ENCODE data around the gene RD3L. TPM values are rescaled to one million over a fixed set of nuclear protein-coding genes. Genes with fewer than 3 reads are reported as not detected.
A peak's percentile ranks its signal among the peaks of the same experiment; 100 is the strongest.
"Not testable (repeated sequence)": the region's sequence is repeated elsewhere in the genome, so short reads cannot be mapped to it uniquely, and the experiment has no call there.

Gene RD3L
- total RNA-seq, 1 experiment from 2014 or later = not detected

DNA sequence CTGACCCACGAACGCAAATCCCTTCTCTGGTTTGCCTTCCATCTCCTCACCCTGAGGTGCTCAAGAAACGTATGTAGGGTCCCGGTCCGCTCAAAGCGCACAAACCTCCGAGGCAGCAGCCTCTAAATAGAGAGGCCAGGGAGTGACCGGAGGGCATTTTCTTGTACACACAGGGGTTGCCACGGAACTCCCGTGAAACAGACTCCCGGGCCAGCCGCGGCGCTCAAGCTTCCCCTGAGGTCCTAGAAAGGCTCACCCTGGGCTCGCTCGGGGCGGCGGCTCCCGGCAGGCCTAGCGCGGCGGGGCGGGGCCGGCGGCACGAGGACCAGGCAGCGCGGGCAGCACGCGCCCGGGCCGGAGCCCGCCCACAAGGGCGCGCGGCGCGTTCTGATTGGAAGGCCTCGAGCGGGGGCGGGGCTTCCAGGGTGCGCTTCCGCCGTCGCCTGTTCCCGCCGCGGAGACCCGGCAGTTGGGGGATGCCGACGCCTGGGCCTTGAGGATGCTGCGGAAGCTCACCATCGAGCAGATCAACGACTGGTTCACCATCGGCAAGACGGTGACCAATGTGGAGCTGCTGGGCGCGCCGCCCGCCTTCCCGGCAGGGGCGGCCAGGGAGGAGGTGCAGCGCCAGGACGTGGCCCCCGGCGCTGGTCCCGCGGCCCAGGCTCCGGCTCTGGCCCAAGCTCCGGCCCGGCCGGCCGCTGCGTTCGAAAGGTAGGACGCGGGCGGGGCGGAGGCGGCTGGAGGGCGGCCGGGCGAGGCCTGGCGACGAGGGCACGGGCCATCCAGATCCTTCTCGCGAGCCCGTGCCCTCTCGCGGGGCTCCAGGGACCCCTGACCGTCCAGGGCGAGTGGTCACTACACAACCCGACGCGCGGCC lies 14.1 kb downstream of the RD3L start, which contains the start of gene TDRD9:
TSS of gene TDRD9 (plus strand) at position 446 of the 880 bp plus-strand sequence. CDS start at position 500, 54 bp downstream.
- no peak for DNase-seq (ENCODE audit: low read depth)

DNA sequence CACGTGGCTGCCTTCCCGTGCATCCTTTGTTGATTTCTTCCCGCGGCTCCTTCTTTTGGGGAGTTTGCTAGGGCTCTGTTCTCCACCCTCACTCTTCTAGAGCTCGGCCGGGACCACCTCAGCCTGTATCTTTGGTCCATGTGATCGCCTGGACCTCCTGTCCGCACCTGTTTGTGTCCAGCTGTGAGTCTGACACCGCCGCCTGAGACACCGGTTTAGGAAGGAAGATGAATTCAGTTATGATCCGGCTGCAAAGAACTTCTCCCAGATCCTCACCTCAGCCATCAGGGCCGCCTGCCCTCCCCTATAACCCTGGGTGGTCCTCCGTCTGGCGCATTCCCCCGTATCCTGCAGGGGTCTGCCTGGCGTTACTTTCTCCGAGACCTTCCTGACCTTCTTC lies 14.8 kb downstream of the RD3L start:
- DNase-seq (ENCODE audit: low read depth) = no peak

DNA sequence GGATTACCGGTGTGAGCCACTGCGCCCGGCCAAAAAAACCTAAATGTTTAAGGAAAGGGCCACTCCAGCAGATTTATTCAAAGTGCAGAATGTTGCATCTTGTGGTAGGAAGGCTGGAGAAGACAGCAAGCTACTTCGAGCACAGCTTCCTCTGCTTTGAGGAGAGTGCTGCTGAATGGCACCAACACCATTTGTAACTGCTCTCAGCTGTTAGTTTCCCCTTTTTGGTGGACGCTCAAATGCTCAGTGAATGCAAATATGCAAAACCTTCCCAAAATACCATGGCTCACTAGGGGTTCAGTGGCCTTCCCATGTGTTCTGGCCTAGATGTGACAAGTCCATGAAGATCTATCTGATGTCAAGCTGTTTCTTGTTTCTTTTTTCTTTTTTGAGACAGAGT lies 17.0 kb downstream of the RD3L start:
- no peak for DNase-seq (ENCODE audit: low read depth)

DNA sequence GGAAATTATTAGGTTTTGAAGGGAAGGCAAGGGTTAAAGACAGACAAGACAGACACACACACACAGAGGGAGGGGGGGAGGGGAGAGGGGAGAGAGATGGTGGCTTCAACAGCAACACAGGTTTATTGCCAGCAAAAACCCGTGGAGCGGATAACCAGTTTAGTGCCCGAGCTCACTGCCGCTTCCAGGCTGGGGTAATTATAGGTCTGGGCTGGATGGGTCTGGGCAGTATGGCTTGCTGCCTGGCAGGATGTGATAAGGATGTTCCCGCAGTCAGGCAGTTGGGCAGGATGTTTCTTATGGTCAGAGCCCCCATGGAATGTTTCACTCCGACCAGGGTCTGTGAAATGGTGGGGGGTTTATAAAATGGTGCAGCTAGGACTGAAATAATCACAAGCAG lies 18.5 kb downstream of the RD3L start:
- DNase-seq (ENCODE audit: low read depth) = no peak

DNA sequence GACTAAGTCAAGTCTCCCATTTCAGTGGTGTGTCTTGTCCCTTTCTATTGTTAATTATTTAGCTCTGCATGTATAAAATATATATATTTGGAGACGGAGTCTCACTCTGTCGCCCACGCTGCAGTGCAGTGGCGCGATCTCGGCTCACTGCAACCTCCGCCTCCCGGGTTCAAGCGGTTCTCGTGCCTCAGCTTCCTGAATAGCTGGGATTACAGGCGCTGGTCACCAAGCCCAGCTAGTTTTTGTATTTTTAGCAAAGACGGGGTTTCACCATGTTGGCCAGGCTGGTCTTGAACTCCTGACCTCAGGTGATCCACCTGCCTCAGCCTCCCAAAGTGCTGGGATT lies 20.5 kb downstream of the RD3L start:
- DNase-seq (ENCODE audit: low read depth) = not testable (repeated sequence)

DNA sequence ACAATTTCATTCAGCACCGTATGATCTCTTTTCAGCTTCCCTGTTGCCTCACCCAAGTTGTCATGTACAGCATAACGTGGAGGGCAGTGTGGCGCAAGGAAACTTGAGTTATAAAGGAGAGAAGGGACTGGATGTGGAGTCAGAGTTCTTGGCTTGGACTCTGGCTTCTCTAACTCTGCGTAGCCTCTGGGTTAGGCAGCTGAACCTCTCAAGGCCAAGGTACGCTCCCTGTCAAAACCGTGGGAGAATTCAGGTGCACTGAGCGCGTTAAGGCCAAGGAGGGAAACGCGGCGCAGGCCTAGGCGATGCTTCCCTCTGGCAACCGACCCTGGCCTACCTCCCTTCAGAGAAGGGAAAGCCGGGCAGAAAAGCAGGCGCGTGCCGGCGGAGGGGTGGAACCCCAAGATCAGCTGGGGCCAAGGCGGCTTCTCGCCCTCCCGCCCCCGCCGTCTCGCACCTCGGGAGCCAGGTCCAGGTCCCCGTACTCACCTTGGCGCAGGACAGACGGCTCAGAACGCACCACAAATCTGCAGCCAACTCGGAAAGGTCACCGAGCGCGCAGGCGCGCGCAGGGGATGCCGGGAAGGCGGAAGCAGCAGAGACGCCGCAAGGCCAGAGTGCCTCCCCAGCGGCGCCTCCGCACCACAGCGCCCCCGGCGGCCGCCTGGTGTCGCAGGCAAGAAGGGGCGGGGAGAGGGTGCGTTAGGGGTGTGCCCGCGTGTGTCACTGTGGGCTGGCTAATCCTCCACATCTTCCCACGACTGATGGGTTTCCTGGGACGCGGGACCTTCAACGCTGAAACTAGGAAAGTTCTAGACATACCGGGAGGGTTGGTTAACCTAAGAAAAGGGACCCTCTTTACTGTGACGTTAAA lies 21.1 kb downstream of the RD3L start:
- DNase-seq (ENCODE audit: low read depth) = peak; percentile 97

DNA sequence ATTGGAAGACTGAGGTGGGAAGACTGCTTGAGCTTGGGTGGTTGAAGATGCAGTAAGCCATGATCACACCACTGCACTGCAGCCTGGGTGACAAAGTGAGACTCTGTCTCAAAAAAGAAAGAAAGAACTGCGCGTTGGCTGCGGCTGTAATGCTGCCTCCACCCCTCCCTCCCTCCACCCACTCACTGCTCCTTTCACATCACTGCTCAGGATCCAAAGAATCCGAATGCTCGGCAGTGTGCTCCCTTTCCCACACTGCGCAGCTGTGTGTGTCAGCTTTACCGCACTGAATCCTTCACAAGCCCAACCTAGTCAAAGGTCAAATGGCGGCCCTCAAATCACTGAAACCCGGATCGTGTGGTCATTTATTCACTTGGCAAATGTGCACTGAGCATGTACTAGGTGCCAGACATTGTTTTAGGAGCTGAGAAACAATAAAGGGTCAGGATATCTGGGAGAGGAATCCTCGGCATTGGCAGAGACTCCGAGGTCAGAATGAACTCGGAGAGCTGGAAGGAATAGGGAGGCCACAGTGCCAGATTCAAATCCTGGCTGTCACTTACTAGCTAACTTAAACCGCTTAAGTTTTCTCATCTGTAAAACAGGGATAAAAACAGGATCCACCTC lies 25.6 kb downstream of the RD3L start:
- DNase-seq (ENCODE audit: low read depth) = no peak

DNA sequence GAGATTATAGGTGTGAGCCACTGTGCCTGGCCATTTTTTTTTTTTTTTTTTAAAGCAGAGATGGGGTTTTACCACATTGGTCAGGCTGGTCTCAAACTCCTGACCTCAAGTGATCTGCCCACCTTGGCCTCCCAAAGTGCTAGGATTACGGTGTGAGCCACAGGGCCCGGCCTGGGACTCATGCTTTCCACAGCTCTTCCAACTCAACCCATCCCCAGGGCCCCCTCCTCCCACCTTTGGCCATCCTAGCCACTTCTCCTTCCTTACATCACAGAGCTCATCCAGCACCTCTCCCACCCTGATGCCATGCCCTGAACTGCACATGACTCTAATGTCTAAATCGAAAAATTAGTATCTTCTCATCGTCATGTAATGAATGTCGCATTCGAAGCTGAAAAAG lies 26.7 kb downstream of the RD3L start:
- DNase-seq (ENCODE audit: low read depth) = no peak

DNA sequence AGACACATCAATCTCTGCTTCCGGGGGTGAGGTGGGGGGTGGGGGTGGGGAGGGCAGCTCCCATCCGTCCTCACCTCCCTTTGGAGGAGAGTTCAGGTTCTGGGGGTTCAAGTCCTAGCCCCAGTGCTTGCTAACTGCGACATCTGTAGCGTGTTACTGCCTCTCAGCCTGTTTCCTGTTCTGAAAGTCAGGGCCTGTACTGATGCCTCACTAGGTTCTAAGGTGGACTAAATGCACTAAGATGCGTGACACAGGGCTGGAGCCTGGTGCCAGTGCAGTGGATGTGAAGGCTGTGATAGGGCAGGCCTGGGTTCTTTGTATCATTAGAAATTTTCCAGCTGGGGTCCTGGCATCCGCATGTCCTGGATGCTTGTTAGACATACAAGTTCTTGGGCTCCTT lies 31.3 kb downstream of the RD3L start:
- DNase-seq (ENCODE audit: low read depth) = no peak

DNA sequence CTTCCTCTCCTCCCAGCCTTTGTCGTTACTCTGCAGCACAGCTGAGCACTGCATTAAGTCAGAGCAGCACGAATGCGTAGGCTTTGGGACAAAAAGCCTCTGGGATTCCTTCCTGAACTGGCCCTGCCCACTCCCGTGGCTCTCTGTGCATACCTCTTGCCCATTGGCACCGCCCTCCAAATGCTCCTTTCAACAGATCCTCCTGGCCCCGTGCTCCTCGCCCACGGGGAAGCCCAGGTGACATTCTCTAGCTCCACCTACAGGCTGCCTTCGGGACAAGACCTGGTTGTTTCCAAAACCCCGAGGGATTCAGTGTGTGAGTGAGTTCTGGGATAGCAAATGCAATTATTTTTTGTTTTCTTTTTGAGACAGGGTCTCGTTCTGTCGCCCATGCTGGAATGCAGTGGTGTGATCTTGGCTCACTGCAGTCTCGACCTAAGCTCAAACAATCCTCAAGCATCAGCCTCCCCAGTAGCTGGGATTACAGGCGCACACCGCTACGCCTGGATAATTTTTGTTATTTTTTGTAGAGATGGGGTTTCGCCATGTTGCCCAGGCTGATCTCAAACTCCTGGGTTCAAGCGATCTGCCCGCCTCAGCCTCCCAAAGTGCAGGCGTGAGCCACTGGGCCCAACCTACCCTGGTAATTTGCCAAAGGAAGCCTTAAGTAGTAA lies 31.9 kb downstream of the RD3L start:
- peak; percentile 86 for DNase-seq (ENCODE audit: low read depth)

DNA sequence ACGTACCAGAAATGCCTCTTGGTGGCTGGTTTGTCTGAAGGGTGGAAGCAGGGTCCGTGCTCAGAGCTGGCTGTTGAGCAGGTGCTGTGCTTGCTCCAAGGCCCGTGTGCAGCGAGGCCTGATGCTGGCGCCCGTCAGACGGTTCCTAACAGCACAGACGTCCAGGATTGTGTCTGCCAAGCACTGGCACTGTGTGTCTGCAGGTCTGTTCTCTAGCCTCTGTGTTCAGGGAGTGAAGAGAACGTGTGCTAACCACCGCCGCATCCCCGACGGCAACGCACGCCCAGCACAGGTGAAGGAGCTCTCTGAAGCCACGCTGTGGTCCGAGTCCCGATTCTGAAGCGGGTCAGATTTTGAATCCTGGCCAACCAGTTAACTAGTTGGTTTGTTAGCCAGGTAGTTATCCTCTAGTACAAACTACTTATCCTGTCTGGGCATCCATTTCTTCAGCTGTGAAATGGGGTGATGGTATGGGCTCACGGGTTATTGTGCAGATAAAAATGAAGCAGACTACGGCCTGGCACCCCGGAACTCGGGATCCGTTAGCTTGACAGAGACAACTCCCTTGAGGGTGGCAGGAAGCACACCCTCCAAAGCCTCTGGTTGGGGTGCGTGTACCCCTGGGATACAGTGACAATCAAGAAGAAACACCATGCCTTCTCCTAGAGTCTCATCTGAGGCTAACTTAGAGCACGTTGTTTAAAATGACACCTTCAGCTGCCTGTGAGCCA lies 32.6 kb downstream of the RD3L start:
- DNase-seq (ENCODE audit: low read depth) = no peak

DNA sequence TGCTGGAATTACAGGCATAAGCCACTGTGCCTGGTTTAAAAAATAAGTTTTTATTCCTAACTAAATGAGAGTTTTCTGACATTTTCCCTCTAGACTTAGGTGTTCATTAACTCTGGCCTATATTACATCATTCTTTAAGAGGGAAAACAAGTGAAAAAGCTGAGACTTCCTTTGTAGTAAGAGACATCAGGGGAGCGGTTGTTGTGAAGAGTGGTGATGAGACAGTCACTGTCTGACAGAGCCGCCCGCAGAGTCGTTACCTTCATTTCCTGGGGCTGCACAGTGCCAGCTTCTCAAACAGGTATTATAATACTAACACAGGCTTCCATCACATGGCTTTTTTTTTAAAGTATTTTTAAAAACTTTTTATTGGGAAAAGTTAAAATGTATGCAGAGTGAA lies 33.7 kb downstream of the RD3L start:
- no peak for DNase-seq (ENCODE audit: low read depth)

DNA sequence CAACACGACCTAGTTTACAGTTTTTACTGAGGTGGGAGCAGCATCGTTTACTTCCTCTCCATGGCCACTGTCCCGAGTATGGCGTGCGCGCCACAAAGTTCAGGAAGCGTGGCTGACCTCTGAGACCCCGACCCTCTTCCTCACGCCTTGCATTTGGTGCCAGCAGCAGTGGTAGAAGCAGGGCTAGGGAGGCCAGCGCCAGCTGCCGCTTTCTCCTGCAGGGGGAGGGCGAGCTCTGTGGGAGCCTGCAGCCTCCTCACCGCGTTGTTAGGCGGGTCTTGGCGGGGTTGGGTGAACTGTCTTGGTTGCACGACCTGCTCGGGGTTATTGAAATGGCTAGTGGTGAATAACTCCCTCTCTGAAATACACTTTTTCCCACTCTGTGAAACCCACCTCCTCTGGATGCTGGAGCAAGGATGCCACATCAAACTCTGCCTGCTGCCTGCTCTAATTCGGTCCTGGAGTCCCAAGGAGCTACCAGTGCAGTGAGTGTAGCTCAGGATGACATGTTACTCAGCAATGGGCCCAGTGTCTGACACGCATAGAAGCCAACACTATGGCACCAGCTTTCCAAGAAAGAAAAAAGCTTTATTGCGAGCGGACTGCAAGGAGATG lies 36.4 kb downstream of the RD3L start:
- no peak for DNase-seq (ENCODE audit: low read depth)

DNA sequence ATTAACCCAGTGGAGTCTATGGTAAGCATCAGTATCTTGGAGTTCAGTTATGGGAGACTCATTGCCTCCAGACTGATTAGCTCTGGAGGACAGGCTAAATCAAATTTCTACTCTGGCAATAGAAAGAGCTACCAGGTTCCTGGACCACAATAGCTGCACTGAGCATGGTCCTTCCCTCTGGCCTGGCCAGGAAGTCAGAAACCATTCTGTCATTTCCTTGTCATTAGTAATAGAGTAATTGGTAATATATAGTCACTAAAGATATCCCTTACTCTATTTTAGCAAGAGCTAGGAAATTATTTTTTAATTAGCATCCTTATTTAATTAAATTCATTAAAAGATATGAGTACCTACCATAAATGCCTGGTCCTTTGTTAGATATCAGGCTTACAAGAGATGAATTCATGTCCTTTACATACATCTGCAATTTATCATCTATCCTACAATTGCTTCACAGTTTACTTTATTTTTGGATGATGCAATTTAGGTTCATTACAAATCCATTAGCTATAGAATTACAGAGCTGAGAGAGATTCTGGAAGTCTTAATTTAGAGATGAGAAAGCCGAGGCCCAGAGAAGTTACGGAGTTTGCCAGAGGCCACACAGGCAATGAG lies 37.7 kb downstream of the RD3L start:
- no peak for DNase-seq (ENCODE audit: low read depth)

DNA sequence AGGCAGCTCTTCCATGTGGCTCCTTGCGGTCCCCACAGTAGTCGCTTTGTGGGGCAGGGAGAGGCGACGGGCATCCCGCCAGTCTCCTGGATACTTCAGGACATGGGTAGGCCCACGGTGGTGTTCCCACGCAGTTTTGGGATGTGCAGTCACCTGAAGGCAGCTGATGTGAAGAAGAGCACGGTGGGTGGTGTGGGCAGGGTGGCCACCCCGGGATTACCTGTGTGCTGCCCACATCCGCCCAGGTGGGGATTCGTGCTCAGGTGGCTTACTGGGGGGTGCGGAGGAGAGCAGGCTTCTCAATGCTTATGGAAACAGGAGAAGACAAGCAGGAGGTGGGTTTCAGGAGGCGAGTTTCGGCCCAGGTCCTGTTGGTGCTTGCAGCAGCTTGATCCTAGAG lies 42.5 kb downstream of the RD3L start:
- no peak for DNase-seq (ENCODE audit: low read depth)

DNA sequence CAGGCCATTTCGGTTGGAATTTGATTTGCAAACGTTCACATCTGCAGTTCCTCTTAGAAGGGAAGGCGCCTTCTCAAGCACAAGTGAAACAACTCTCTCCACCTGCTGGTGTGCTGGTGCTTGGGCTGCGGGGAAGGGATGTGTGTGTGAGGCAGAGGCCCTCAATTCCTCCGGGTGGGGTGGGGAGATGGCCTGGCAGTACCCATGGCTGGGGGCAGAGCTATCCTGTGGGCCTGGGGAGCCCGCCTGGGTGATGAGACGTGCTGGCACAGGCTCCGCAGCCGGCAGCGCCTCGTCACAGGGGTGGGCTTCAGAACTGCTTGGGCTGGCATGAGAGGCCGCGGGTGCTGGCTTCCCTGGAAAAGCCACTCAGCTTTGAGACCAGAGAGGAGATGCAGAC lies 43.0 kb downstream of the RD3L start:
- DNase-seq (ENCODE audit: low read depth) = no peak

DNA sequence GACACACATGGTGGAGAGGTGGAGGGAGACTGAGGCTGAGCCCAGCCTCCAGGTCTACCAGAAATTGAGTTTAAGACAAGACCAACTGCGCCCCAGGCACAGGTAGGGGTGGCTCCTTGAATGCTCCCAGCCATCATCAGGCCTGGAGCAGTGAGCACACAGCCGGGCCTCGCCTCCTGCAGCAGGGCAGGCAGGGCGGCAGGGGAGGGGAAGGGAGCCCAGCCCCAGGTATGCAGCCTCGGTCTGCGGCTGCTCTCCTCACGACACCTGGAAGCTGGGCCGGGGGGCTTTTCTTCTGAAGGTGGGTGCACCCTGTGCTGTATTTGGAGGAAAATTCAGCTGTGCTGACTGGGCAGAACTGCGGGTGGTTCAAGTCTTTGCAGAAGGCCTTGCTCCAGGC lies 43.6 kb downstream of the RD3L start:
- DNase-seq (ENCODE audit: low read depth) = no peak

DNA sequence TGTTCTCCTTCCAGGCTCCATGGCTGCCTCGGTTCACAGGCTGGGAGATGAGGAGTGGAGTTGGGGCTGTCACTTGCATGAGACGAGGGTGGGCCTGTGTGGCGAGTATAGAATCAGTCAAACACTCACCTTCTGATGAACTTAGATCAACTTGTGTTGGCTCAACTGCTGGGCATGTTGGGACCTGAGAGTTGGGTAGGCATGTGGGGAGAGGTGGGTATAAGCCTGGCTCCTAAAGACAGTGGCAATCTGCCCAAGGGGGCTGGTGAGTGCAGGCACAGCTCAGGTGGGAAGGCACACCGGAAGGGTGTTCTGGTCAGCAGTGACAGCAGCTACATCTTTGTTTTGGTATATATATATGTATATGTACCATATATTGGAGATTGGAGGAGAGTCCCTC lies 44.1 kb downstream of the RD3L start:
- DNase-seq (ENCODE audit: low read depth) = no peak

DNA sequence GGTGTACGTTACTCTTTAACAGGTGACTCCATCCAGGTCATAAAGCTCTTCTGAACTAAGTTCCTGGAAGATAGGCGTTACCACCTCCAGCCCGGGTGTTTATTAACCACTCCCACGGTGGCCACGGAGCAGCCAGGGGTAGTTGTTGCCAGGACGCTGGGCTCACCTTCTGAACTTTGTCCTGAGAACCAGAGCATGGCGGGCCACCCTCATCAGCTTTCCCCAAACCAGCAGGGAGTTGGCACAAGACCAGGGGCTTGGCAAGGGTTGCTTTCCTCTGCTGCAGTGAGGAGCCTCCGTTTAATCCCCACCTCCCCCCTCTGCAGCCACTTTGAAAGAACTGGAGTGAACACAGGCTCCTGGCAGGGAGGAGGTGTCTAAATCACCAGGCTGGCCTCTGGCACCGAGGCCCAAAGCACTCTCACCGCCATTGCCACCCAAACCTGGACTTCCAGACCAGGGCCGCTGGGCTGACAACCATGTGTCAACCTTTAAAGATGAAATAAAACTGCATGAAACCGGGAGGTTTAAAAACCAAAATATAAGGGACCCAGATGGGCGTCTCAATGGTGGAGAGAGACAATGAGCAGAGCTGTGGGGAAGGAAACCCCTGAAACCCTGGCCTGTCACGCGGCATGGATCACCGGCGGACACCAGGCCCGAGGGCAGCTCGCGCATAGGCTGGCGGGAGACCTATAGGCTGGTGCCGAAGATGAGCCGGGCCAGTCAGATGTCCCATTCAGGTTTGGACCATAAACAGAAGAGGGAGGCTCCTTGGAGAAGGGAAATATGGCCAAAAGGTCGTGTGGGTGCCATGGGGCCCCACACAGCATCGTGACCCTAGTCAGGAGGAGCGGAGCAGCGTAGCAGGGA lies 45.0 kb downstream of the RD3L start:
- DNase-seq (ENCODE audit: low read depth) = no peak
